CD4-positive, alpha-beta T cell (primary cell): ENCODE measurements around the gene PLCB3. TPM values are rescaled to one million over a fixed set of nuclear protein-coding genes. Genes with fewer than 3 reads are reported as not detected.
A peak's percentile ranks its signal among the peaks of the same experiment; 100 is the strongest.

Experiments
- ATAC-seq: fragments of 200-7000 bp; cut with Tn5 transposase; one replicate; pipeline ENCODE4 v1.10.0; 2022; ENCODE audit warnings: mild to moderate bottlenecking; ENCODE audit not compliant: poor library complexity
- CTCF ChIA-PET: fragments of 350-600 bp; sonication (Branson Sonifier 250); formaldehyde crosslinking; loops from one replicate; lab custom pipeline; 2021; ENCODE audit warnings: antibody characterized with exemption, inconsistent platforms; lab: Charles Lee
- POLR2A ChIA-PET: fragments of 350-600 bp; sonication (Branson Sonifier 250); formaldehyde crosslinking; loops from one replicate; lab custom pipeline; 2021; ENCODE audit warnings: antibody characterized with exemption, inconsistent platforms; lab: Charles Lee
- DNase-seq, 14 experiments: peaks; one replicate each; pipeline ENCODE4 v3.0.0-alpha.2; 2013 to 2020; ENCODE audit warnings: mixed read lengths in 2 of 14
- H3K27ac ChIP-seq, 2 donors: one replicate each; pipeline versions ENCODE4 v1.5.1 to v1.7.0; 2013; ENCODE audit warnings: low read length in 2 of 2, low read depth in 1 of 2, mild to moderate bottlenecking in 1 of 2
- H3K27me3 ChIP-seq, 2 experiments: 1 replicate in 1 of 2; 2 replicates in 1 of 2; pipeline versions ENCODE4 v1.6.1 to v1.7.0; 2013; ENCODE audit warnings: low read length in 2 of 2, control low read depth in 1 of 2, mild to moderate bottlenecking in 1 of 2, moderate library complexity in 1 of 2; ENCODE audit not compliant: insufficient read depth in 2 of 2, control insufficient read depth in 1 of 2
- H3K36me3 ChIP-seq: one replicate; pipeline ENCODE4 v1.6.1; 2013; ENCODE audit warnings: low read length, control low read depth; ENCODE audit not compliant: insufficient read depth
- H3K4me1 ChIP-seq: one replicate; pipeline ENCODE4 v1.6.1; 2013; ENCODE audit warnings: low read length, control low read depth; ENCODE audit not compliant: insufficient read depth
- H3K4me3 ChIP-seq: one replicate; pipeline ENCODE4 v1.5.1; 2013; ENCODE audit warnings: mild to moderate bottlenecking, low read length, moderate library complexity
- H3K9me3 ChIP-seq, 2 experiments: 1 replicate in 1 of 2; 2 replicates in 1 of 2; pipeline versions ENCODE4 v1.6.1 to v1.7.0; 2013; ENCODE audit warnings: low read length in 2 of 2, mild to moderate bottlenecking in 2 of 2, control low read depth in 1 of 2, moderate library complexity in 1 of 2; ENCODE audit not compliant: control insufficient read depth in 1 of 2, insufficient read depth in 1 of 2
- H3K27ac Mint-ChIP-seq: one replicate; pipeline ENCODE4 v1.8.0; 2020; ENCODE audit warnings: mixed read lengths
- H3K27me3 Mint-ChIP-seq: one replicate; pipeline ENCODE4 v1.8.0; 2021; ENCODE audit warnings: mixed read lengths
- H3K36me3 Mint-ChIP-seq: one replicate; pipeline ENCODE4 v1.8.0; 2021; ENCODE audit warnings: low read depth, mixed read lengths
- H3K4me1 Mint-ChIP-seq: one replicate; pipeline ENCODE4 v1.8.0; 2021; ENCODE audit warnings: low read depth, mixed read lengths
- H3K4me3 Mint-ChIP-seq: one replicate; pipeline ENCODE4 v1.8.0; 2020; ENCODE audit warnings: mild to moderate bottlenecking, mixed read lengths
- H3K9me3 Mint-ChIP-seq: one replicate; pipeline ENCODE4 v1.8.0; 2020; ENCODE audit warnings: mixed read lengths
- CTCF ChIP-seq: fragments of 200-600 bp; IDR thresholded peaks from one replicate; pipeline ENCODE4 v1.8.0; 2022; ENCODE audit warnings: antibody characterized with exemption, mild to moderate bottlenecking
- intact Hi-C, 2 experiments: fragments of 100-400 bp; cut with DNase I in 1 of 2; cut with micrococcal nuclease in 1 of 2; formaldehyde crosslinking; loops; one replicate each; pipeline versions ENCODE4 v1.15.1 to v1.9.0; 2023 to 2025; cut with DNase I, micrococcal nuclease
- total RNA-seq, 174 experiments: library from RNA in 2 of 174; stranded (reverse) in 2 of 174; gene quantifications; one replicate each; pipeline ENCODE4 v1.2.3 and lab custom pipeline; 2021 to 2026

Gene PLCB3
- total RNA-seq, 2 experiments from 2014 or later = 2.5 to 2.7 TPM

GRCh38 chr11:64278576-64279190 is 27.4 kb downstream of the PLCB3 start:
- H3K4me1 Mint-ChIP-seq = peaks cover 14% of the 10 kb centered on the region
- ChIA-PET POLR2A (no interaction called here), CTCF (interaction anchor here (1.2 kb wide), 1 partner anchor 26 kb away, joined by 4 read pairs; no protein-coding TSS in a partner anchor)
- Histone ChIP-seq H3K27me3 (no peaks in the 10 kb centered on the region), H3K9me3 (no peaks in the 10 kb centered on the region), H3K4me3 (no peak overlapping the region), H3K4me1 (peaks cover 12% of the 10 kb centered on the region), H3K36me3 (peaks cover 33% of the 10 kb centered on the region), H3K27ac (no peak overlapping the region)
- DNase-seq (no peak), ATAC-seq (no peak)
- H3K36me3 Mint-ChIP-seq = peaks cover 6% of the 10 kb centered on the region
- no peak overlapping the region for H3K27ac Mint-ChIP-seq
- TF ChIP-seq CTCF = no peak
- no peak overlapping the region for H3K4me3 Mint-ChIP-seq
- no peaks in the 10 kb centered on the region for H3K27me3 Mint-ChIP-seq
- intact Hi-C loops = no loop called here
- H3K9me3 Mint-ChIP-seq = no peaks in the 10 kb centered on the region

GRCh38 chr11:64281957-64282770 is 30.8 kb downstream of the PLCB3 start:
- H3K4me3 Mint-ChIP-seq = peak overlapping the region; percentile 45
- CTCF ChIA-PET = interaction anchor here (1.2 to 5.8 kb wide), 3 partner anchors 11 to 461 kb away, joined by 3 to 36 read pairs (median 7); no protein-coding TSS in a partner anchor

More at GRCh38 chr11:64281957-64282770, 30.8 kb downstream of the PLCB3 start:
- intact Hi-C loops = no loop called here
- no peak overlapping the region for H3K4me3 ChIP-seq
- H3K4me1 ChIP-seq = peaks cover 34% of the 10 kb centered on the region
- POLR2A ChIA-PET = interaction anchor here (1.1 to 5.3 kb wide), 2 partner anchors 12 to 76 kb away, joined by 3 to 125 read pairs; partner anchors contain the start of gene FERMT3
- no peak overlapping the region for H3K27ac Mint-ChIP-seq
- ATAC-seq = no peak
- H3K9me3 Mint-ChIP-seq = no peaks in the 10 kb centered on the region
- no peak for DNase-seq
- H3K9me3 ChIP-seq = no peaks in the 10 kb centered on the region
- H3K27me3 Mint-ChIP-seq = no peaks in the 10 kb centered on the region
- peaks cover 21% of the 10 kb centered on the region for H3K4me1 Mint-ChIP-seq
- peaks cover 11% of the 10 kb centered on the region for H3K36me3 Mint-ChIP-seq
- no peaks in the 10 kb centered on the region for H3K27me3 ChIP-seq
- no peak for TF ChIP-seq CTCF
- peaks cover 19% of the 10 kb centered on the region for H3K36me3 ChIP-seq
- H3K27ac ChIP-seq = no peak overlapping the region
